CD8-positive, alpha-beta memory T cell (primary cell): Measurements from ENCODE around the gene CBFA2T3. TPM values are rescaled to one million over a fixed set of nuclear protein-coding genes. Genes with fewer than 3 reads are reported as not detected.

Source experiments
- CTCF ChIA-PET: fragments of 350-600 bp; sonication (Branson Sonifier 250); formaldehyde crosslinking; loops from one replicate; lab custom pipeline; 2021; ENCODE audit warnings: antibody characterized with exemption; lab: Charles Lee
- POLR2A ChIA-PET: fragments of 350-600 bp; sonication (Branson Sonifier 250); formaldehyde crosslinking; loops from one replicate; lab custom pipeline; 2021; ENCODE audit warnings: antibody characterized with exemption; lab: Charles Lee
- DNase-seq, 5 donors: peaks; one replicate each; pipeline versions ENCODE4 v3.0.0 to v3.0.0-alpha.2; 2020 to 2022; ENCODE audit warnings: mixed read lengths in 1 of 5
- H3K27ac ChIP-seq: one replicate; pipeline ENCODE4 v1.7.0; 2013; ENCODE audit warnings: low read depth, mild to moderate bottlenecking, low read length, moderate library complexity
- H3K27me3 ChIP-seq: 2 replicates; pipeline ENCODE4 v1.7.0; 2013; ENCODE audit warnings: low read length, mild to moderate bottlenecking; ENCODE audit not compliant: insufficient read depth, poor library complexity, severe bottlenecking
- H3K36me3 ChIP-seq: 2 replicates; pipeline ENCODE4 v1.7.0; 2013; ENCODE audit warnings: mild to moderate bottlenecking, low read length, moderate library complexity; ENCODE audit not compliant: insufficient read depth
- H3K4me1 ChIP-seq: 2 replicates; pipeline ENCODE4 v1.7.0; 2013; ENCODE audit warnings: mild to moderate bottlenecking, low read length, moderate library complexity; ENCODE audit not compliant: insufficient read depth
- H3K4me3 ChIP-seq: 2 replicates; pipeline ENCODE4 v1.7.0; 2013; ENCODE audit warnings: mild to moderate bottlenecking, low read length
- H3K9me3 ChIP-seq: 2 replicates; pipeline ENCODE4 v1.7.0; 2013; ENCODE audit warnings: mild to moderate bottlenecking, low read length
- H3K27ac Mint-ChIP-seq, 8 donors: one replicate each; pipeline ENCODE4 v1.8.0; 2020 to 2021; ENCODE audit warnings: mixed read lengths in 8 of 8, mild to moderate bottlenecking in 6 of 8, inconsistent platforms in 3 of 8, moderate library complexity in 3 of 8
- H3K27me3 Mint-ChIP-seq, 2 donors: one replicate each; pipeline ENCODE4 v1.8.0; 2020 to 2021; ENCODE audit warnings: mixed read lengths in 2 of 2, mild to moderate bottlenecking in 1 of 2, moderate library complexity in 1 of 2
- H3K36me3 Mint-ChIP-seq, 3 donors: one replicate each; pipeline ENCODE4 v1.8.0; 2020 to 2021; ENCODE audit warnings: mixed read lengths in 3 of 3, inconsistent platforms in 1 of 3, mild to moderate bottlenecking in 1 of 3
- H3K4me1 Mint-ChIP-seq, 3 donors: one replicate each; pipeline ENCODE4 v1.8.0; 2020 to 2021; ENCODE audit warnings: mixed read lengths in 3 of 3, inconsistent platforms in 1 of 3, mild to moderate bottlenecking in 1 of 3
- H3K4me3 Mint-ChIP-seq, 7 donors: one replicate each; pipeline ENCODE4 v1.8.0; 2020 to 2021; ENCODE audit warnings: mixed read lengths in 7 of 7, mild to moderate bottlenecking in 6 of 7, moderate library complexity in 4 of 7, inconsistent platforms in 2 of 7
- H3K9me3 Mint-ChIP-seq, 5 donors: one replicate each; pipeline ENCODE4 v1.8.0; 2020 to 2022; ENCODE audit warnings: mixed read lengths in 5 of 5, mild to moderate bottlenecking in 3 of 5, moderate library complexity in 2 of 5, inconsistent platforms in 1 of 5
- polyA plus RNA-seq: library from polyadenylated mRNA; unstranded; fragments of 300-500 nt; fragmentation: Illumina TruSeq; gene quantifications from one replicate; pipeline ENCODE4 v1.2.3, GENCODE V29; 2021
- total RNA-seq, 2 experiments: library from RNA; stranded (reverse); gene quantifications; one replicate each; pipeline ENCODE4 v1.2.3, GENCODE V29; 2021

CBFA2T3 gene
- total and polyA plus RNA-seq, 3 experiments from 2014 or later, result 0.22 TPM; not detected in 2

GRCh38 chr16:88995194-88995593 is 18.2 kb upstream of the CBFA2T3 start:
- peak overlapping the region; percentile 9 for H3K27ac ChIP-seq
- peaks cover 5% of the 10 kb centered on the region for H3K9me3 ChIP-seq
- no peaks in the 10 kb centered on the region for H3K36me3 ChIP-seq
- peaks cover 3 to 9% (median 7%) of the 10 kb centered on the region in 5 donors for H3K9me3 Mint-ChIP-seq
- POLR2A ChIA-PET, result no interaction called here
- peaks cover 0 to 2% (median 0%) of the 10 kb centered on the region in 3 donors for H3K36me3 Mint-ChIP-seq
- H3K27ac Mint-ChIP-seq, result peak overlapping the region in 1 of 8 donors; percentile 27
- no peak for DNase-seq
- H3K27me3 Mint-ChIP-seq, result peaks cover 15 to 29% of the 10 kb centered on the region in 2 donors
- H3K4me3 ChIP-seq, result no peak overlapping the region
- H3K4me1 Mint-ChIP-seq, result peaks cover 4 to 10% (median 9%) of the 10 kb centered on the region in 3 donors
- peaks cover 10% of the 10 kb centered on the region for H3K4me1 ChIP-seq
- CTCF ChIA-PET, result no interaction called here
- H3K4me3 Mint-ChIP-seq, result no peak overlapping the region
- no peaks in the 10 kb centered on the region for H3K27me3 ChIP-seq

GRCh38 chr16:88994695-88995094 is 17.7 kb upstream of the CBFA2T3 start:
- no peak for DNase-seq
- peaks cover 10% of the 10 kb centered on the region for H3K4me1 ChIP-seq
- H3K27ac ChIP-seq, result peak overlapping the region; percentile 9
- H3K4me3 ChIP-seq, result no peak overlapping the region
- peaks cover 13 to 25% of the 10 kb centered on the region in 2 donors for H3K27me3 Mint-ChIP-seq
- H3K36me3 ChIP-seq, result no peaks in the 10 kb centered on the region
- ChIA-PET CTCF (no interaction called here), POLR2A (no interaction called here)
- H3K4me1 Mint-ChIP-seq, result peaks cover 0 to 5% (median 4%) of the 10 kb centered on the region in 3 donors
- peaks cover 5% of the 10 kb centered on the region for H3K9me3 ChIP-seq
- peaks cover 0 to 2% (median 0%) of the 10 kb centered on the region in 3 donors for H3K36me3 Mint-ChIP-seq
- no peak overlapping the region for H3K4me3 Mint-ChIP-seq
- no peak overlapping the region for H3K27ac Mint-ChIP-seq
- no peaks in the 10 kb centered on the region for H3K27me3 ChIP-seq
- peaks cover 3 to 7% (median 5%) of the 10 kb centered on the region in 5 donors for H3K9me3 Mint-ChIP-seq

GRCh38 chr16:88993946-88994600 is 17.1 kb upstream of the CBFA2T3 start:
- CTCF ChIA-PET, result no interaction called here
- H3K4me1 Mint-ChIP-seq, result peaks cover 0 to 2% (median under 1%) of the 10 kb centered on the region in 3 donors

DNA sequence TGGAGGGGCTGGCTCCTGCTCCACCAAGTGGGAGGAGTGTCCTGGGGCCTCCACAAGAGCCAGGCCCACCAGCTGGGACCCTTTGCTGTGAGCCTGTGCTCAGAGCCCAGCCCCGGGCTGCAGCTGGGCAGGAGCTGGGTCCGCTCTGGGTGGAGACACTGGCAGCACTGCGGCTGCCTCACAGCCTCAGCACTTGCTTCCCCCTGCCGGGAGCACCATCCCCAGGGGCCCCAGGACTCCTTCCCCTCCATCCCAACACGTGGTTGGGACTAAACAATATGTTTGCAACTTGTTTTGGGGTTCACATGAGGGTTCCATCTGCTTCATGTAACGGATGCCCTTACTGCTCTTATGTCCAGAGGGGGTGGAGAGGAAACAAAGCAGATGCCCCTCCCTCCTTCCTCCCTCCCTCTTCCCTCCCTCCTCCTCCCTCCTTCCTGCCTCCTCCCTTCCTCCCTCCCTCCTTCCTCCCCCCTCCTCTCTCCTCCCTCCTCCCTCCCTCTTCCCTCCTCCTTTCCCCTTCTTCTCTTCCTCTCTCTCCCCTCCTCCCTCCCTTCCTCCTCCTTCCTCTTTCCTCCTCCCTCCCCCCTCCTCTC is 16.3 kb upstream of the CBFA2T3 start:
- CTCF ChIA-PET, result no interaction called here
- DNase-seq, result no peak
- Mint-ChIP-seq H3K36me3 (peaks cover 0 to 2% (median 0%) of the 10 kb centered on the region in 3 donors), H3K4me3 (no peak overlapping the region), H3K9me3 (peaks cover 0 to 7% (median 5%) of the 10 kb centered on the region in 5 donors), H3K4me1 (no peaks in the 10 kb centered on the region), H3K27me3 (peaks cover 10 to 21% of the 10 kb centered on the region in 2 donors), H3K27ac (no peak overlapping the region)
- no peaks in the 10 kb centered on the region for H3K27me3 ChIP-seq
- POLR2A ChIA-PET, result no interaction called here
- H3K36me3 ChIP-seq, result no peaks in the 10 kb centered on the region
- peaks cover 5% of the 10 kb centered on the region for H3K9me3 ChIP-seq
- H3K4me1 ChIP-seq, result peaks cover 10% of the 10 kb centered on the region
- peak overlapping the region; percentile 64 for H3K27ac ChIP-seq
- H3K4me3 ChIP-seq, result no peak overlapping the region

More at GRCh38 chr16:88993946-88994600, 17.1 kb upstream of the CBFA2T3 start:
- H3K4me3 Mint-ChIP-seq, result no peak overlapping the region
- Histone ChIP-seq H3K27me3 (no peaks in the 10 kb centered on the region), H3K4me1 (peaks cover 10% of the 10 kb centered on the region), H3K27ac (peak overlapping the region; percentile 9), H3K9me3 (peaks cover 5% of the 10 kb centered on the region), H3K4me3 (no peak overlapping the region), H3K36me3 (no peaks in the 10 kb centered on the region)
- H3K36me3 Mint-ChIP-seq, result peaks cover 0 to 2% (median 0%) of the 10 kb centered on the region in 3 donors
- H3K27ac Mint-ChIP-seq, result peak overlapping the region in 2 of 8 donors; percentile 54 to 77
- POLR2A ChIA-PET, result no interaction called here
- no peak for DNase-seq
- peaks cover under 1 to 7% (median 5%) of the 10 kb centered on the region in 5 donors for H3K9me3 Mint-ChIP-seq
- peaks cover 13 to 23% of the 10 kb centered on the region in 2 donors for H3K27me3 Mint-ChIP-seq

GRCh38 chr16:88992351-88993165 is 15.6 kb upstream of the CBFA2T3 start:
- no peak overlapping the region for H3K27ac Mint-ChIP-seq
- CTCF ChIA-PET, result no interaction called here
- H3K27ac ChIP-seq, result peak overlapping the region; percentile 64

DNA sequence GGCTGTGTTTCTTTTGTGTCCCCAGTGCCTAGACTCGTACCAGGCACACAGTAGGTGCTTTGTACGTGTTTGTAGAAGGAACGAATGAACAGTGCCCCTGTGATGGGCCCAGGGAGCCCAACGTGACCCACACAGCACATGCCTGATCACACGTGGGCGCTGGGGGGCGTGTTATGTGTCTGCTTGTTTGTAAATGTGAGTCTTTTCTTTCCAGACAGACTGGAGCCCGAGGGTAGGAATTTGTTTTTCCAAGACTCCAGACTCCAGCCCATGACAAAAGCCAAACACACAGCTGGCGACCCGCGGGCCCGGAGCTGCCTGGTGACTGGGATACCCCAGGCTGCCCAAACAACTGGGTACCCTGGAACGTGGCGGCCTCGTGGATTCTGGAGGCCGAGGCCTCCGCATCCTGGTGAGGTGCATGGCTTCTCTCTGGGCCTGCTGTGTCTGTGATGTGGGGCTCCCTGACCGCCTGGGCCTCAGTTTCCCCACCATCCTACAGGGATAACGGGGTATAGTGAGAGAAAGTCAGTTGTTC is 14.9 kb upstream of the CBFA2T3 start:
- CTCF ChIA-PET, result no interaction called here
- Histone ChIP-seq H3K9me3 (no peaks in the 10 kb centered on the region), H3K4me1 (peaks cover 10% of the 10 kb centered on the region), H3K27ac (peak overlapping the region; percentile 64), H3K4me3 (no peak overlapping the region), H3K36me3 (no peaks in the 10 kb centered on the region), H3K27me3 (no peaks in the 10 kb centered on the region)
- POLR2A ChIA-PET, result no interaction called here
- DNase-seq, result no peak
- Mint-ChIP-seq H3K4me3 (no peak overlapping the region), H3K27me3 (peaks cover 8 to 17% of the 10 kb centered on the region in 2 donors), H3K27ac (no peak overlapping the region), H3K9me3 (no peaks in the 10 kb centered on the region), H3K4me1 (no peaks in the 10 kb centered on the region), H3K36me3 (peaks cover 0 to 1% (median 0%) of the 10 kb centered on the region in 3 donors)

More at GRCh38 chr16:88992351-88993165, 15.6 kb upstream of the CBFA2T3 start:
- Mint-ChIP-seq H3K4me1 (no peaks in the 10 kb centered on the region), H3K9me3 (peaks cover 0 to 3% (median 3%) of the 10 kb centered on the region in 5 donors), H3K36me3 (peaks cover 0 to 3% (median 0%) of the 10 kb centered on the region in 3 donors), H3K27me3 (peaks cover 10 to 19% of the 10 kb centered on the region in 2 donors), H3K4me3 (no peak overlapping the region)
- POLR2A ChIA-PET, result no interaction called here
- no peak overlapping the region for H3K4me3 ChIP-seq
- DNase-seq, result no peak
- H3K4me1 ChIP-seq, result peaks cover 10% of the 10 kb centered on the region
- H3K36me3 ChIP-seq, result no peaks in the 10 kb centered on the region
- H3K9me3 ChIP-seq, result peaks cover 2% of the 10 kb centered on the region
- no peaks in the 10 kb centered on the region for H3K27me3 ChIP-seq

GRCh38 chr16:88989852-88990547 is 13.0 kb upstream of the CBFA2T3 start:
- Histone ChIP-seq H3K9me3 (no peaks in the 10 kb centered on the region), H3K36me3 (no peaks in the 10 kb centered on the region), H3K4me3 (no peak overlapping the region), H3K27me3 (no peaks in the 10 kb centered on the region), H3K4me1 (peaks cover 10% of the 10 kb centered on the region), H3K27ac (no peak overlapping the region)
- ChIA-PET POLR2A (no interaction called here), CTCF (no interaction called here)
- Mint-ChIP-seq H3K36me3 (peaks cover 0 to 1% (median 0%) of the 10 kb centered on the region in 3 donors), H3K4me1 (no peaks in the 10 kb centered on the region), H3K4me3 (no peak overlapping the region), H3K27me3 (peaks cover 2 to 14% of the 10 kb centered on the region in 2 donors), H3K27ac (no peak overlapping the region), H3K9me3 (no peaks in the 10 kb centered on the region)
- DNase-seq, result no peak
